RWPE1 (cell line): ENCODE results near the gene AHNAK2.
A peak's percentile ranks its signal among the peaks of the same experiment; 100 is the strongest.
"Not testable (repeated sequence)": the region's sequence is repeated elsewhere in the genome, so short reads cannot be mapped to it uniquely, and the experiment has no call there.

Source experiments
- CTCF ChIA-PET: fragments of 350-600 bp; sonication (Branson Sonifier 250); formaldehyde crosslinking; extraction: SDS; loops from one replicate; lab custom pipeline; 2021; lab: Yijun Ruan, JAX
- POLR2A ChIA-PET: fragments of 400-600 bp; formaldehyde crosslinking; extraction: SDS; loops from one replicate; lab custom pipeline; 2020; ENCODE audit warnings: antibody characterized with exemption; ENCODE audit not compliant: low non-redundant PET; lab: Yijun Ruan, JAX
- DNase-seq: peaks from one replicate; pipeline ENCODE4 v3.0.0; 2012; ENCODE audit warnings: low spot score
- H3K27ac ChIP-seq: fragments of 450-650 bp; 2 replicates; pipeline ENCODE4 v1.5.1; 2017
- TF ChIP-seq, protein P1 (sequence below): fragments of 450-650 bp; conservative IDR thresholded peaks from 2 replicates; pipeline ENCODE4 v1.5.1; 2017; ENCODE audit warnings: low read depth, mild to moderate bottlenecking

The AHNAK2 gene

DNA sequence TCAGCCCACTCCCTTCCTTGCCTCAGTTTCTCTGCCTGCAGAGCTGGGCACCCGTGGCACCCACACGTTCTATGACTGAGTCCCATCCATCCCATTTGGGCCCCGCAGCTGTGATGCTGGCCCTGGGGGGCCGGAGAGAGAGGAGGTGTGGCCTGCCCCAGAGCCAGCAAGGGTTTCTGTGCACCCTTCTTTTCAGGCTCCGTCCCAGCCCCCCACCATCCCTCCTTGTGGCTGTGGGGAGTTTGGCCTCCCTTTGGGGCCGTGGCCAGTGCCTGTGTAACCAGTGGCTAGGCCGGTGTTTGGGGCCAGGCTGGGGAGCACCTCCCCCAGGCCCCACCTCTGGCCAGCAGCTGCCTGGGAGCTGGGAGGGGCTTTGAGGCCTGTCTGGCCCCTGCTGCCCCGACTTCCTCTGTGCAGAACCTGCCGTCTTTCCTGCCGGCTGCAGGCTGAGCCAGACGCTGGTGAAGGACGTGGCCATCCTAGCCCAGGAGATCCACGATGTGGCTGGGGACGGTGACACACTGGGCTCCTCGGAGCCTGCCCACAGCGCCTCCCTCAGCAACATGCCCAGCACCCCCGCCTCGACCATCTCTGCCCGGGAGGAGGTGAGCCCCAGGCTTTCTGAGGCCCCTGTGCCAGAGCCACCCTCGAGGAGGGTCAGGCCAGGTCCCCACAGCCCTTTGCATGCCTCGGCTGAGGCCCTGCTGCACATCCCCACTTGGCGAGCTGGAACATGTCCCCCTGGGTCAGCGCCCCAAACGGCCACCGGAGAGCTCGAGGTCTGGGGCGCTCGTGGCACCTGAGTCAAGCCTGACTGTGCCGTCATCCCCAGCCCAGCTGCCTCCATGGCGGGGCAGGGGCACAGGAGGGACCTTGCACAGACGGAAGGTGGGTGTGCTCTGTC, 85.4 kb downstream of the AHNAK2 start:
- TF ChIP-seq, protein P1, sequence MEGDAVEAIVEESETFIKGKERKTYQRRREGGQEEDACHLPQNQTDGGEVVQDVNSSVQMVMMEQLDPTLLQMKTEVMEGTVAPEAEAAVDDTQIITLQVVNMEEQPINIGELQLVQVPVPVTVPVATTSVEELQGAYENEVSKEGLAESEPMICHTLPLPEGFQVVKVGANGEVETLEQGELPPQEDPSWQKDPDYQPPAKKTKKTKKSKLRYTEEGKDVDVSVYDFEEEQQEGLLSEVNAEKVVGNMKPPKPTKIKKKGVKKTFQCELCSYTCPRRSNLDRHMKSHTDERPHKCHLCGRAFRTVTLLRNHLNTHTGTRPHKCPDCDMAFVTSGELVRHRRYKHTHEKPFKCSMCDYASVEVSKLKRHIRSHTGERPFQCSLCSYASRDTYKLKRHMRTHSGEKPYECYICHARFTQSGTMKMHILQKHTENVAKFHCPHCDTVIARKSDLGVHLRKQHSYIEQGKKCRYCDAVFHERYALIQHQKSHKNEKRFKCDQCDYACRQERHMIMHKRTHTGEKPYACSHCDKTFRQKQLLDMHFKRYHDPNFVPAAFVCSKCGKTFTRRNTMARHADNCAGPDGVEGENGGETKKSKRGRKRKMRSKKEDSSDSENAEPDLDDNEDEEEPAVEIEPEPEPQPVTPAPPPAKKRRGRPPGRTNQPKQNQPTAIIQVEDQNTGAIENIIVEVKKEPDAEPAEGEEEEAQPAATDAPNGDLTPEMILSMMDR, result no peak
- DNase-seq, result no peak
- H3K27ac ChIP-seq, result peak overlapping the region; percentile 55
- POLR2A ChIA-PET, result interaction anchor here (0.6 kb wide), 1 partner anchor 45 kb away, joined by 3 read pairs; no protein-coding TSS in a partner anchor
- CTCF ChIA-PET, result interaction anchor here (0.6 kb wide), 1 partner anchor 152 kb away, joined by 3 read pairs; no protein-coding TSS in a partner anchor

DNA sequence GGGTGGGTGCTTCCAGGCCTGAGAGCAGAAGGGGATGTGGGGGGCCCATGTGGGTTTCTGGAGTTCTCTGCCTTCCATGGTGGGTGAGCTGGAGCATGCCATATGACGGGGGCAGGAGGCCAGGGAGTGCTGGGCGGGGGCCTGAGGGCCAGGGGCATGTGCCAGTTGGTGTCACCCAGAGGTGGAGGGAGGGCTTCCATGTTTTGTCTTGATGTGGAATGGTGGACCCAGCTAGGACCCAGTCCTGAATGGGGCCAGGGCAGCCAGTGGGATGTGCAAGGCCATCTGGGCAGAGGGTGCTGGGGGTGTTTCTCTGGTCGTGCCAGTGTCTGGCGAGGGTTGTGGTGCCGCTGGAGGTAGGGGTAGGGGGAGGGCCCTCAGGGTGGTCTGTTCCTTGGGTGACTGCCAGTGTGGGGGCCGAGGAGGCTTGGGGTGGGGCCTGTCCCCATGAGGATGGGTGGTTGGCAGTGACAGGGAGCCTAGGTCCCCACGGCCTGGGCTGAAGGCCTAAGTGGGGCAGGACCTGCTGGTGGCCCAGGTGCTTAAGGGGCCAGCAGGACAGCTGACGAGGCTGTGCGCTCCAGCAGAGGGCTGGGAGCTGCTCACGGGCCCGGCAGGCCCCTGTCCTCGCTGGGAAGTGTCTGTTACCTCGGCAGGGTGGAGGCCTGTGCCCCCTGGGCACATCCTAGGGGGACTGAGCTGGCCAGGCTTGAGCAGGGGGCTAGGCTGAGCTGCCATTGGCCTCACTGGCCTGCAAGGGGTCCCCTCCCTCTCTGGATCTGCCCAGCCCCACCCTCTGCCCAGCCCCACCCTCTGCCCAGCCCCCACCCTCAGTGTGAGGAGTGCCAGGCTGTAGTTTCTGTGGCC, 86.3 kb downstream of the AHNAK2 start:
- CTCF ChIA-PET, result interaction anchor here (0.6 kb wide), 1 partner anchor 153 kb away, joined by 3 read pairs; no protein-coding TSS in a partner anchor
- peak overlapping the region; percentile 55 for H3K27ac ChIP-seq
- POLR2A ChIA-PET, result no interaction called here
- TF ChIP-seq, protein P1, result no peak
- DNase-seq, result no peak

DNA sequence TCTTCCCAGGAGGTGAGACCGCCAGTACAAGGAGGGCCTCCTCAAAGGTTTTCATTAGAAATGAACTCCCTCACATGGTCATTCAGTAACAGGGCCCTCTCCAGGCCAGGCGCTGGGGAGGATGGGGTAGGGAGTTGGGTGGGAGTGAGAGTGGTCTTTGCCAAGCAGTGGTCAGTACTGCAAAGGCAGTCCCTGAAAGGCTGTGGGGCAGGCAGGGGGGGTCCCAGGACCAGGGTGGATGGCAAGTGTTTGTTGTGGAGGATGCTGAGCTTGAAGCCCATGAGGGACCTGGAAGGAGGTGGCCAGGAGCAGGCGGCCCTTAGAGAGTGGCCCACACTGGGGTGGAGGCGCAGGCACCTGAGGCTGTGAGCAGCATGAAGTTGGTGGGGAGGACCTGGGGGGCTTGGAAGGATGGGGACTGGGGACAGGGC, 87.0 kb downstream of the AHNAK2 start:
- peak overlapping the region; percentile 55; the same call in 1 of the 2 replicates for H3K27ac ChIP-seq
- ChIA-PET CTCF (no interaction called here), POLR2A (no interaction called here)
- TF ChIP-seq, protein P1, result no peak
- DNase-seq, result no peak

DNA sequence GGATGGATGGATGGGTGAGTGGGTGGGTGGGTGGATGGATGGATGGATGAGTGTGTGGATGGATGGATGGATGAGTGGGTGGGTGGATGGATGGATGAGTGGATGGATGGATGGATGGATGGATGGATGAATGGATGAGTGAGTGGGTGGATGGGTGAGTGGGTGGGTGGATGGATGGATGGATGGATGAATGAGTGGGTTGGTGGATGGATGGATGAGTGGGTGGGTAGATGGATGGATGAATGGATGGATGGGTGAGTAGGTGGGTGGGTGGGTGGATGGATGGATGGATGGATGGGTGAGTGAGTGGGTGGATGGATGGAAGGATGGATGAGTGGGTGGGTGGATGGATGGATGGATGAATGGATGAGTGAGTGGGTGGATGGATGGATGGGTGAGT, 87.9 kb downstream of the AHNAK2 start:
- CTCF ChIA-PET, H3K27ac ChIP-seq, DNase-seq, POLR2A ChIA-PET: not testable (repeated sequence)

DNA sequence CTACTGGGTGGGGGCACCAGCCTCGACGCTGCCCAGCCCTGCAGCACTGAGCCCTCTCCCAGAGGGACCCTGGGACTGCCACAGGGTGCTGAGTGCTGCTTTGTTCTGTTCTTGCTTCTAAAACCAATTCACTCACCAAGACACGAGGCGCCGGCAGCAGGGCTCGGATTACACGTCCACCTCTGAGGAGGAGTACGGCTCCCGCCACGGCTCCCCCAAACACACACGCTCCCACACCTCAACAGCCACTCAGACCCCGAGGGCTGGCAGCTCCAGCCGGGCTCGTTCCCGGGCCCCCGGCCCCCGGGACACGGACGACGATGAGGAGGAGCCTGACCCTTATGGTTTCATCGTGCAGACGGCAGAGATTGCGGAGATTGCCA, 88.8 kb downstream of the AHNAK2 start:
- TF ChIP-seq, protein P1, result no peak
- ChIA-PET POLR2A (no interaction called here), CTCF (interaction anchor here (0.5 kb wide), 1 partner anchor 149 kb away, joined by 3 read pairs; no protein-coding TSS in a partner anchor)
- no peak for DNase-seq
- H3K27ac ChIP-seq, result no peak overlapping the region; the same call in 1 of the 2 replicates

DNA sequence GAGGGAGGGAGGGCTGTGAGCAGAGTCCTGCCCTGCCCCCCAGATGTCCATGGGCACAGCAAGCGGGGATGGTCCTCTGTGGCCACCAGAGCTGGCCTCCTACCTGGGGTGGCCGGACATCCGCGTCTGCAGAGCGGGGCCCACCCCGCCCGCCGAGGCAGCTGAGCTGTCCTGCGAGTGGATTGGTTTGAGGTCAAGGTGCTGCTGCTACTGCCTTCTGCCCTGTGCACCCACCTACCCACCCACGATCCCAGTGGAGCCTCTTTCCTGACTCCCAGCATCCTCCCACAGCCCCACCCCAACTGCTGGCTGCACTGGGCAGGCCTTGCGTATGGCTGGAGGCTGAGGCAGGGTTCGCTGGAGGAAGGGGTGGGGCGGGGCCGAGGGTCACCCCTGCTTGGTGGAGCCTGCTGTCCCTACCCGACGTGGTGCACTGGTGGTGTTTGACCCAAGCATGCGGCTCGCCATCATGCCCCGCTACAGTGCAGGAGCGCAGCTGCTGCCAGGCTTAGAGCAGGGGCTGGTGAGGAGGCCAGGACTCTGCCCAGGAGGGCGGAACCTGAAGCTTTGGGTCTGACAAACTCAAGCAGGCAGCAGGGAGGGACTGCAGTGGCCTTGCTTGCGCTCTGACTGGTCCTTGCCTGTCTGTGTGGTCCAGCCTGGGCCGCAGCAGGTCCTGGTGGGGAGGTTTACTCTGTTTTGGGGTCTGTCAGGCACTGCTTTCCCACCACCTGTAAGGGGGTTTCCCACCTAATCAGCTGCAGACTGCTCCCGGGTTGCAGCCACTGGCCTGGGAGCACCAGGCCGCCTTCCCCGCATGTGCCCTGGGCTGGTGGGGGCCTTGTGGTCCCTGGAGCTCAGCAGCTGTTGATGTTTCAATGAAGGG, 89.4 kb downstream of the AHNAK2 start:
- DNase-seq, result no peak
- ChIA-PET POLR2A (no interaction called here), CTCF (interaction anchor here (0.5 kb wide), 1 partner anchor 150 kb away, joined by 3 read pairs; no protein-coding TSS in a partner anchor)
- no peak overlapping the region; the same call in 1 of the 2 replicates for H3K27ac ChIP-seq
- TF ChIP-seq, protein P1, result no peak
